RPMI7951 (cell line): Measurements from ENCODE around the gene GMPS. TPM values are rescaled to one million over a fixed set of nuclear protein-coding genes. Genes with fewer than 3 reads are reported as not detected.

Experiments used
- total RNA-seq: library from RNA; depleted of rRNA; stranded (reverse); fragments of >200 nt; shearing (Covaris generic); gene quantifications from 2 replicates; pipeline ENCODE4 v1.2.3, GENCODE V29; 2014; rRNA removed

The GMPS gene
- total RNA-seq, 1 experiment from 2014 or later: 89.0 TPM

Other genes with a start within 250 kb of the GMPS start
- gene PLCH1, start 125.6 kb upstream of the GMPS start, total RNA-seq: 0.20 and 0.60 TPM in 2 replicates
- 0.68 and 1.3 TPM in 2 replicates for gene C3orf33, start 64.4 kb upstream of the GMPS start, total RNA-seq
- 32.8 and 45.4 TPM in 2 replicates for gene SLC33A1, start 16.2 kb upstream of the GMPS start, total RNA-seq
- gene KCNAB1, start 249.9 kb downstream of the GMPS start, total RNA-seq: 0.29 and 0.96 TPM in 2 replicates